ENCODE measurements around the gene SUPV3L1.
"Not testable (repeated sequence)": the region's sequence is repeated elsewhere in the genome, so short reads cannot be mapped to it uniquely, and the experiment has no call there.

The SUPV3L1 gene

GRCh38 chr10:69179743-69180524 is at the start of gene SUPV3L1:
TSS of gene SUPV3L1 (plus strand) at chr10:69180234. CDS start at chr10:69180292, 58 bp downstream.
- DNase-seq: peak; percentile 97

GRCh38 chr10:69130251-69130650 is 49.8 kb upstream of the SUPV3L1 start:
- no peak for DNase-seq

GRCh38 chr10:69139961-69140360 is 40.1 kb upstream of the SUPV3L1 start:
- DNase-seq: no peak

GRCh38 chr10:69141304-69141703 is 38.7 kb upstream of the SUPV3L1 start:
- DNase-seq: no peak

GRCh38 chr10:69142074-69142473 is 38.0 kb upstream of the SUPV3L1 start:
- not testable (repeated sequence) for DNase-seq

- DNase-seq: no peak
These were observed 37.1 kb upstream of the SUPV3L1 start for GRCh38 chr10:69142983-69143382.

- DNase-seq: no peak
These were observed 34.7 kb upstream of the SUPV3L1 start for GRCh38 chr10:69145329-69145728.

- DNase-seq: no peak
These were observed 34.2 kb upstream of the SUPV3L1 start for GRCh38 chr10:69145864-69146263.

- DNase-seq: no peak
These were observed 33.3 kb upstream of the SUPV3L1 start for GRCh38 chr10:69146759-69147158.

- no peak for DNase-seq
These were observed 28.1 kb upstream of the SUPV3L1 start for GRCh38 chr10:69151984-69152383.

GRCh38 chr10:69153227-69153626 is 26.8 kb upstream of the SUPV3L1 start:
- no peak for DNase-seq

- DNase-seq: peak; percentile 28
These were observed 19.2 kb upstream of the SUPV3L1 start for GRCh38 chr10:69160809-69161241.

- no peak for DNase-seq
These were observed 11.5 kb upstream of the SUPV3L1 start for GRCh38 chr10:69168493-69168892.

GRCh38 chr10:69172241-69172982 is 7.6 kb upstream of the SUPV3L1 start:
- no peak for DNase-seq

GRCh38 chr10:69175326-69175725 is 4.7 kb upstream of the SUPV3L1 start:
- DNase-seq: not testable (repeated sequence)

- DNase-seq: no peak
These were observed 3.2 kb upstream of the SUPV3L1 start for GRCh38 chr10:69176823-69177222.

- no peak for DNase-seq
These were observed 818 bp upstream of the SUPV3L1 start for GRCh38 chr10:69179089-69179742.

- DNase-seq: peak; percentile 5
These were observed 631 bp downstream of the SUPV3L1 start for GRCh38 chr10:69180525-69181204.

GRCh38 chr10:69181433-69181832 is 1.4 kb downstream of the SUPV3L1 start:
- no peak for DNase-seq

GRCh38 chr10:69182005-69182404 is 2.0 kb downstream of the SUPV3L1 start:
- no peak for DNase-seq

GRCh38 chr10:69186524-69186923 is 6.5 kb downstream of the SUPV3L1 start:
- no peak for DNase-seq

- DNase-seq: no peak
These were observed 21.0 kb downstream of the SUPV3L1 start for GRCh38 chr10:69201045-69201444.

GRCh38 chr10:69202332-69202731 is 22.3 kb downstream of the SUPV3L1 start:
- DNase-seq: peak; percentile 24
